Trophoblast cell (in vitro differentiated cells and primary cell): Measurements from ENCODE around the gene MYCN.
A peak's percentile ranks its signal among the peaks of the same experiment; 100 is the strongest.

Experiments used
- DNase-seq, 2 donors: peaks; one replicate each; pipeline ENCODE4 v3.0.0-alpha.2; 2016
- H2AFZ ChIP-seq: 2 replicates; pipeline ENCODE4 v1.6.1; 2013; ENCODE audit warnings: low read length, moderate library complexity, mild to moderate bottlenecking; ENCODE audit not compliant: insufficient read depth, poor library complexity
- H2AK5ac ChIP-seq: 2 replicates; pipeline ENCODE4 v1.6.1; 2013; ENCODE audit warnings: mild to moderate bottlenecking, low read length
- H2BK120ac ChIP-seq: 2 replicates; pipeline ENCODE4 v1.6.1; 2013; ENCODE audit warnings: low read length, mild to moderate bottlenecking, moderate library complexity; ENCODE audit not compliant: insufficient read depth, poor library complexity
- H2BK12ac ChIP-seq: 2 replicates; pipeline ENCODE4 v1.6.1; 2013; ENCODE audit warnings: mild to moderate bottlenecking, low read length, moderate library complexity
- H2BK5ac ChIP-seq: 2 replicates; pipeline ENCODE4 v1.6.1; 2013; ENCODE audit warnings: low read length, low read depth, moderate library complexity, mild to moderate bottlenecking; ENCODE audit not compliant: poor library complexity
- H3K14ac ChIP-seq: 2 replicates; pipeline ENCODE4 v1.6.1; 2013; ENCODE audit warnings: mild to moderate bottlenecking, low read length
- H3K18ac ChIP-seq: 2 replicates; pipeline ENCODE4 v1.6.1; 2013; ENCODE audit warnings: mild to moderate bottlenecking, low read length
- H3K23ac ChIP-seq: 2 replicates; pipeline ENCODE4 v1.6.1; 2013; ENCODE audit warnings: low read length
- H3K27ac ChIP-seq: 2 replicates; pipeline ENCODE4 v1.5.1; 2013; ENCODE audit warnings: low read depth, mild to moderate bottlenecking, inconsistent platforms, low read length, moderate library complexity
- H3K27me3 ChIP-seq: 2 replicates; pipeline ENCODE4 v1.6.1; 2013; ENCODE audit warnings: inconsistent platforms, mild to moderate bottlenecking, low read length, moderate library complexity; ENCODE audit not compliant: insufficient read depth
- H3K36me3 ChIP-seq, 2 experiments: 1 replicate in 1 of 2; 2 replicates in 1 of 2; pipeline ENCODE4 v1.6.1; 2013; ENCODE audit warnings: low read length in 2 of 2, mild to moderate bottlenecking in 2 of 2, moderate library complexity in 1 of 2; ENCODE audit not compliant: insufficient read depth in 2 of 2, control insufficient read depth in 1 of 2
- H3K4ac ChIP-seq: 2 replicates; pipeline ENCODE4 v1.6.1; 2013; ENCODE audit warnings: low read depth, mild to moderate bottlenecking, low read length, moderate library complexity
- H3K4me1 ChIP-seq, 2 experiments: 1 replicate in 1 of 2; 2 replicates in 1 of 2; pipeline ENCODE4 v1.6.1; 2013; ENCODE audit warnings: low read length in 2 of 2, mild to moderate bottlenecking in 2 of 2, moderate library complexity in 1 of 2; ENCODE audit not compliant: insufficient read depth in 2 of 2, control insufficient read depth in 1 of 2
- H3K4me2 ChIP-seq: 2 replicates; pipeline ENCODE4 v1.6.1; 2013; ENCODE audit warnings: inconsistent platforms, mild to moderate bottlenecking, low read length, moderate library complexity
- H3K4me3 ChIP-seq: 2 replicates; pipeline ENCODE4 v1.5.1; 2013; ENCODE audit warnings: mild to moderate bottlenecking, low read depth, low read length, inconsistent platforms
- H3K79me1 ChIP-seq: one replicate; pipeline ENCODE4 v1.6.1; 2013; ENCODE audit warnings: low read length
- H3K79me2 ChIP-seq: 2 replicates; pipeline ENCODE4 v1.6.1; 2013; ENCODE audit warnings: low read length, mild to moderate bottlenecking; ENCODE audit not compliant: control insufficient read depth, insufficient read depth, poor library complexity
- H3K9ac ChIP-seq: 2 replicates; pipeline ENCODE4 v1.6.1; 2013; ENCODE audit warnings: mild to moderate bottlenecking, low read length
- H3K9me3 ChIP-seq: 2 replicates; pipeline ENCODE4 v1.6.1; 2013; ENCODE audit warnings: low read depth, mild to moderate bottlenecking, control low read depth, inconsistent platforms, low read length; ENCODE audit not compliant: insufficient read depth
- H4K12ac ChIP-seq: 2 replicates; pipeline ENCODE4 v1.6.1; 2013; ENCODE audit warnings: low read depth, mild to moderate bottlenecking, low read length, moderate library complexity
- H4K8ac ChIP-seq: 2 replicates; pipeline ENCODE4 v1.6.1; 2013; ENCODE audit warnings: low read depth, mild to moderate bottlenecking, low read length, moderate library complexity
- H4K91ac ChIP-seq: one replicate; pipeline ENCODE4 v1.6.1; 2013; ENCODE audit warnings: low read depth, mild to moderate bottlenecking, low read length, moderate library complexity
- WGBS: extraction: QIAGEN DNeasy Blood & Tissue Kit; methylation state at CpG from one replicate; pipeline ENCODE4 v1.1.7; 2013; ENCODE audit warnings: missing lambda C conversion rate; ENCODE audit not compliant: insufficient read length, insufficient coverage; ENCODE audit errors: extremely low coverage; 5-methylcytosine and 5-hydroxymethylcytosine counted together

Gene MYCN

DNA sequence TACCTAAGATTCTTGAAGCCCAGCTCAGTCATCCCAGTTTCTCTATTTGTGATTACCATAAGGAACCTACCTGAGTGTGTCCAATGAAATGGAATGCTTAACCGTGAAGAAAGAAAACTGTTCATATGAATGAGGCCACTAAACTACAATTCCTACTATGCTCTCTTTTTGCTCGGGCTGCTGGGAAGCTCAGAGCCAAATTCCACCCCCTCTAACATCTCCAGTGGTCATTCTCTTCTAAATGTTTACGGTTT, 8.3 kb downstream of the MYCN start:
- H3K27ac ChIP-seq = no peak overlapping the region
- no peak overlapping the region for H2AK5ac ChIP-seq
- peaks cover 4% of the 10 kb centered on the region for H3K79me2 ChIP-seq
- H4K12ac ChIP-seq = no peak overlapping the region
- no peak overlapping the region for H3K4me2 ChIP-seq
- no peak overlapping the region for H3K18ac ChIP-seq
- no peak overlapping the region for H4K91ac ChIP-seq
- H3K23ac ChIP-seq = no peak overlapping the region
- no peak overlapping the region for H2AFZ ChIP-seq
- peaks cover 10% of the 10 kb centered on the region in 2 experiments for H3K36me3 ChIP-seq
- no peak overlapping the region for H3K14ac ChIP-seq
- no peak overlapping the region for H2BK12ac ChIP-seq
- WGBS = no CpG with 5 or more reads among the region's 3 CpGs
- H2BK5ac ChIP-seq = no peak overlapping the region
- H3K9me3 ChIP-seq = no peaks in the 10 kb centered on the region
- no peak overlapping the region for H2BK120ac ChIP-seq
- DNase-seq = peak in 1 of 2 donors; percentile 23
- H3K9ac ChIP-seq = no peak overlapping the region
- H4K8ac ChIP-seq = no peak overlapping the region
- H3K4ac ChIP-seq = no peak overlapping the region
- no peaks in the 10 kb centered on the region for H3K27me3 ChIP-seq
- H3K4me1 ChIP-seq = peaks cover 2% of the 10 kb centered on the region in 2 experiments
- no peaks in the 10 kb centered on the region for H3K79me1 ChIP-seq
- H3K4me3 ChIP-seq = no peak overlapping the region

DNA sequence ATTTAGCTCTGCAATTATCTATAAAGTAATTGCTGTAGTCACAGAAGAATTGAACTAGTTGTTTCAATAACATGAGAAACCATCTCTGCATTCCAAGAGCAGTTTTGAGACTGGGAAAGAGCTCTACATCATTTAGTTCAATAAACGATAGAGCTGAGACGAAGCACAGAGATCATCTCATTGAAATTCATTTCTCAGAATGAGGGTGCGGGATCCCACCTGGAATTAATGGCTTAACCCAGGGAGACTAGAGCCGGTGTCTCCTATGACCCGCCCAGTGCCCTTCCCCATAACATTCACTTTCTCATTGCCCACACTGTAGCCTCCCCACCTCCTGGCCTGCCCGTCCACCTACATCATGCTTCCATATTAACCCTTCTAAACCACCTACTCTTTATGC, 8.8 kb downstream of the MYCN start:
- H3K79me1 ChIP-seq = no peaks in the 10 kb centered on the region
- WGBS = no CpG with 5 or more reads among the region's 6 CpGs
- no peaks in the 10 kb centered on the region for H3K27me3 ChIP-seq
- no peak overlapping the region for H3K14ac ChIP-seq
- H3K27ac ChIP-seq = no peak overlapping the region
- H2BK12ac ChIP-seq = no peak overlapping the region
- no peaks in the 10 kb centered on the region for H3K9me3 ChIP-seq
- peaks cover 10% of the 10 kb centered on the region in 2 experiments for H3K36me3 ChIP-seq
- no peak overlapping the region for H4K8ac ChIP-seq
- H3K4me2 ChIP-seq = no peak overlapping the region
- DNase-seq = peak in 1 of 2 donors; percentile 4
- no peak overlapping the region for H3K9ac ChIP-seq
- H3K4me3 ChIP-seq = no peak overlapping the region
- H3K4ac ChIP-seq = no peak overlapping the region
- no peaks in the 10 kb centered on the region for H3K4me1 ChIP-seq
- no peak overlapping the region for H4K91ac ChIP-seq
- H3K18ac ChIP-seq = no peak overlapping the region
- H2BK120ac ChIP-seq = no peak overlapping the region
- H3K79me2 ChIP-seq = no peaks in the 10 kb centered on the region
- H3K23ac ChIP-seq = no peak overlapping the region
- no peak overlapping the region for H2AFZ ChIP-seq
- no peak overlapping the region for H2AK5ac ChIP-seq
- no peak overlapping the region for H2BK5ac ChIP-seq
- H4K12ac ChIP-seq = no peak overlapping the region

DNA sequence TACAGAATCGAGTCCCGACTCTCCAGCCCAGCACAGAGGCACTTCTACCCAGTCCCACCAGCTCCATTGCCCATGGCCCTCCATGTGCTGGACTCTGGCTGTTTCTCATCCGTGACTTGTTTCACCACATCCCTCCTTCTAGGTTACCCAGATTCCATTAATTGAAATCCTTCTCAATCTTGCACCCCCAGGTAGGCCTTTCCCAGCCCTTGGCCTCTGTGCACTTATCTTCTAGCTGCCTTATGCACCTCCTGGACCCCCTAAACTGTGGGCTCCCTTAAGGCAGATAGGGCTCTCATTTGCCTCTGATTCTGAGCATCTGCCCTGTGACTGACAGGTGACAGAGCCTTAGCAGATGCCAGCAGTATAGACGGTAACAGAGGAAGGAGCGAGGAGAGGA, 9.2 kb downstream of the MYCN start:
- WGBS = no CpG with 5 or more reads among the region's 5 CpGs
- H3K4ac ChIP-seq = no peak overlapping the region
- H2AFZ ChIP-seq = no peak overlapping the region
- no peak overlapping the region for H3K23ac ChIP-seq
- H4K8ac ChIP-seq = no peak overlapping the region
- no peak overlapping the region for H3K14ac ChIP-seq
- no peak overlapping the region for H2BK120ac ChIP-seq
- no peaks in the 10 kb centered on the region for H3K79me1 ChIP-seq
- no peak overlapping the region for H4K91ac ChIP-seq
- H3K36me3 ChIP-seq = peaks cover 10% of the 10 kb centered on the region in 2 experiments
- H3K4me3 ChIP-seq = no peak overlapping the region
- no peaks in the 10 kb centered on the region for H3K4me1 ChIP-seq
- DNase-seq = no peak
- H3K27ac ChIP-seq = no peak overlapping the region
- no peak overlapping the region for H3K18ac ChIP-seq
- no peak overlapping the region for H2BK12ac ChIP-seq
- H3K4me2 ChIP-seq = no peak overlapping the region
- no peaks in the 10 kb centered on the region for H3K79me2 ChIP-seq
- no peaks in the 10 kb centered on the region for H3K27me3 ChIP-seq
- no peaks in the 10 kb centered on the region for H3K9me3 ChIP-seq
- H2AK5ac ChIP-seq = no peak overlapping the region
- H2BK5ac ChIP-seq = no peak overlapping the region
- H4K12ac ChIP-seq = no peak overlapping the region
- H3K9ac ChIP-seq = no peak overlapping the region

DNA sequence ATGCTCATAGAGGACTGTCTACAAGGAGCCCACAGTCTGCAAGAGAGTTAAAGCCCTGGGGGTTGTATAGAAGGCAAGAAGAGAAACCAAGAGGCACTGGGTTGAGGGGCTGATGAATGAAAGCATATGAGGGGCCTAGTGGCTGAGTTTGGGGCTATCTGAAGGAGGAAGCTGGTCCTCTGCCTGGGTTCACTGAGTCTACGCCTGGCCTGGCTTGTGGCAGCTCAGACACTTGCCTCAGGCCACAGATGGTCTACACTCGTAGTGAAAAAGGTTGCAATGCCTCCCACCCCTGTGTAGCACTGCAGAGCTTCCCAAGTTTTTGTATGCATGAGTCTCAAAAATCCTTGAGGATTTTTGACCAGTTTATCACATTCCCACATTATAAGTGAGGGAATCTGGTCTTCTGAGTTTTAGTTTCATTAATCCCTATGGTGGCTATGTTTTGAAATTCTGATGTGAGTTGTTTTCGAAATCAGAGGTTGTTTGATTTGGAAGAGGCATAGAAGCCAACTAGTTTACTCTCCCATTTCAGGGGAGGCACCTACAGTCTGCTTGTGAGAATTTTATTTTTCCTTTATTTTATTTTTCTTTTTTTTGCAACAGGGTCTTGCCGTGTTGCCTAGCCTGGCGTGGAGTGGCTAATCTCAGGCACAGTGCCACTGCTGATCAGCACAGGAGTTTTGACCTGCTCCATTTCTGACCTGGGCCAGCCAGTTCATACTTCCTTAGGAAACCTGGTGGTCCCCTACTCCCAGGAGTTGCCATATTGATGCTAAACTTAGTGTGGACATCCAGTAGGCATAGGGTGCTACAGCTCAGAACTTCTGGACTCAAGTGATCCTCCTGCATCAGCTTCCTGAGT, 10.0 kb downstream of the MYCN start:
- Histone ChIP-seq H3K14ac (no peak overlapping the region), H3K4me2 (no peak overlapping the region), H3K18ac (no peak overlapping the region), H3K23ac (no peak overlapping the region), H2AK5ac (no peak overlapping the region), H3K9me3 (no peaks in the 10 kb centered on the region), H2AFZ (no peak overlapping the region), H3K9ac (no peak overlapping the region), H2BK12ac (no peak overlapping the region), H2BK5ac (no peak overlapping the region), H3K27me3 (no peaks in the 10 kb centered on the region), H3K4me3 (no peak overlapping the region), H4K8ac (no peak overlapping the region), H3K36me3 (peaks cover 9 to 10% of the 10 kb centered on the region in 2 experiments), H4K91ac (no peak overlapping the region), H3K79me2 (no peaks in the 10 kb centered on the region), H2BK120ac (no peak overlapping the region), H3K27ac (no peak overlapping the region), H3K79me1 (no peaks in the 10 kb centered on the region), H3K4me1 (no peaks in the 10 kb centered on the region), H3K4ac (no peak overlapping the region), H4K12ac (no peak overlapping the region)
- no CpG with 5 or more reads among the region's 5 CpGs for WGBS
- peak in 1 of 2 donors; percentile 13 for DNase-seq
